T-helper 1 cell treated with Interleukin-12 subunit alpha and Interleukin-12 subunit beta and Interleukin-4 antibody, amounts not matched to agents 30 μg/mL and 1 μg/mL, for 36 hours (primary cell): ENCODE measurements around the gene REEP6.
A peak's percentile ranks its signal among the peaks of the same experiment; 100 is the strongest.
"Not testable (repeated sequence)": the region's sequence is repeated elsewhere in the genome, so short reads cannot be mapped to it uniquely, and the experiment has no call there.

Experiments
- H3K27ac Mint-ChIP-seq: one replicate; pipeline ENCODE4 v1.8.0; 2021; ENCODE audit warnings: mild to moderate bottlenecking, mixed read lengths
- H3K27me3 Mint-ChIP-seq: one replicate; pipeline ENCODE4 v1.8.0; 2021; ENCODE audit warnings: low read depth, mixed read lengths
- H3K36me3 Mint-ChIP-seq: one replicate; pipeline ENCODE4 v1.8.0; 2021; ENCODE audit warnings: low read depth, mixed read lengths
- H3K4me1 Mint-ChIP-seq: one replicate; pipeline ENCODE4 v1.8.0; 2021; ENCODE audit warnings: low read depth, mixed read lengths
- H3K4me3 Mint-ChIP-seq: one replicate; pipeline ENCODE4 v1.8.0; 2021; ENCODE audit warnings: mild to moderate bottlenecking, moderate library complexity, mixed read lengths
- H3K9me3 Mint-ChIP-seq: one replicate; pipeline ENCODE4 v1.8.0; 2021; ENCODE audit warnings: mixed read lengths

Gene REEP6

GRCh38 chr19:1511318-1512317 lies 20.6 kb downstream of the REEP6 start:
- no peaks in the 10 kb centered on the region for H3K9me3 Mint-ChIP-seq
- no peak overlapping the region for H3K27ac Mint-ChIP-seq
- H3K27me3 Mint-ChIP-seq: peaks cover 22% of the 10 kb centered on the region
- no peaks in the 10 kb centered on the region for H3K36me3 Mint-ChIP-seq
- H3K4me3 Mint-ChIP-seq: no peak overlapping the region
- peaks cover 7% of the 10 kb centered on the region for H3K4me1 Mint-ChIP-seq

GRCh38 chr19:1512671-1513498 lies 21.9 kb downstream of the REEP6 start, which contains the start of gene ADAMTSL5:
ADAMTSL5 (minus strand) TSS chr19:1513019; CDS start chr19:1510943, 2,076 bp downstream.
- Mint-ChIP-seq H3K9me3 (no peaks in the 10 kb centered on the region), H3K27ac (no peak within 1 kb of the TSS), H3K27me3 (peaks cover 18% of the 10 kb centered on the region), H3K4me1 (peaks cover 3% of the 10 kb centered on the region), H3K4me3 (peak within 1 kb of the TSS; percentile 71), H3K36me3 (no peaks in the 10 kb centered on the region)

- Mint-ChIP-seq H3K36me3 (no peaks in the 10 kb centered on the region), H3K4me1 (peaks cover under 1% of the 10 kb centered on the region), H3K4me3 (peak overlapping the region; percentile 28), H3K27ac (no peak overlapping the region), H3K27me3 (peaks cover 15% of the 10 kb centered on the region), H3K9me3 (no peaks in the 10 kb centered on the region)
Measured at GRCh38 chr19:1513499-1514294, 22.7 kb downstream of the REEP6 start.

GRCh38 chr19:1514295-1514661 lies 23.3 kb downstream of the REEP6 start:
- H3K27ac Mint-ChIP-seq: no peak overlapping the region
- no peaks in the 10 kb centered on the region for H3K4me1 Mint-ChIP-seq
- peak overlapping the region; percentile 28 for H3K4me3 Mint-ChIP-seq
- peaks cover 12% of the 10 kb centered on the region for H3K27me3 Mint-ChIP-seq
- H3K36me3 Mint-ChIP-seq: no peaks in the 10 kb centered on the region
- no peaks in the 10 kb centered on the region for H3K9me3 Mint-ChIP-seq

- H3K4me1 Mint-ChIP-seq: no peaks in the 10 kb centered on the region
- H3K9me3 Mint-ChIP-seq: no peaks in the 10 kb centered on the region
- peaks cover 7% of the 10 kb centered on the region for H3K27me3 Mint-ChIP-seq
- H3K36me3 Mint-ChIP-seq: no peaks in the 10 kb centered on the region
- H3K4me3 Mint-ChIP-seq: no peak overlapping the region
- no peak overlapping the region for H3K27ac Mint-ChIP-seq
Measured at GRCh38 chr19:1514986-1515721, 24.2 kb downstream of the REEP6 start.

- Mint-ChIP-seq H3K36me3 (no peaks in the 10 kb centered on the region), H3K27me3 (no peaks in the 10 kb centered on the region), H3K27ac (no peak overlapping the region), H3K4me3 (no peak overlapping the region), H3K4me1 (no peaks in the 10 kb centered on the region), H3K9me3 (no peaks in the 10 kb centered on the region)
Measured at GRCh38 chr19:1516395-1516753, 25.4 kb downstream of the REEP6 start.

- Mint-ChIP-seq H3K27me3 (peaks cover 7% of the 10 kb centered on the region), H3K36me3 (no peaks in the 10 kb centered on the region), H3K27ac (no peak overlapping the region), H3K9me3 (no peaks in the 10 kb centered on the region), H3K4me3 (no peak overlapping the region), H3K4me1 (no peaks in the 10 kb centered on the region)
Measured at GRCh38 chr19:1518471-1518870, 27.5 kb downstream of the REEP6 start.

GRCh38 chr19:1519802-1520201 lies 28.8 kb downstream of the REEP6 start:
- not testable (repeated sequence) for H3K27ac Mint-ChIP-seq, H3K9me3 Mint-ChIP-seq, H3K4me3 Mint-ChIP-seq, H3K4me1 Mint-ChIP-seq, H3K36me3 Mint-ChIP-seq
- H3K27me3 Mint-ChIP-seq: peaks cover 14% of the 10 kb centered on the region

GRCh38 chr19:1520203-1520780 lies 29.3 kb downstream of the REEP6 start:
- no peaks in the 10 kb centered on the region for H3K4me1 Mint-ChIP-seq
- no peaks in the 10 kb centered on the region for H3K36me3 Mint-ChIP-seq
- no peak overlapping the region for H3K4me3 Mint-ChIP-seq
- no peak overlapping the region for H3K27ac Mint-ChIP-seq
- no peaks in the 10 kb centered on the region for H3K9me3 Mint-ChIP-seq
- peaks cover 17% of the 10 kb centered on the region for H3K27me3 Mint-ChIP-seq

- no peaks in the 10 kb centered on the region for H3K4me1 Mint-ChIP-seq
- H3K27me3 Mint-ChIP-seq: peaks cover 26% of the 10 kb centered on the region
- no peaks in the 10 kb centered on the region for H3K9me3 Mint-ChIP-seq
- H3K27ac Mint-ChIP-seq: no peak overlapping the region
- H3K4me3 Mint-ChIP-seq: no peak overlapping the region
- H3K36me3 Mint-ChIP-seq: no peaks in the 10 kb centered on the region
Measured at GRCh38 chr19:1521636-1522035, 30.7 kb downstream of the REEP6 start.

- Mint-ChIP-seq H3K4me3 (no peak overlapping the region), H3K36me3 (no peaks in the 10 kb centered on the region), H3K9me3 (no peaks in the 10 kb centered on the region), H3K27ac (no peak overlapping the region), H3K4me1 (no peaks in the 10 kb centered on the region), H3K27me3 (peaks cover 26% of the 10 kb centered on the region)
Measured at GRCh38 chr19:1522061-1522460, 31.1 kb downstream of the REEP6 start.

- Mint-ChIP-seq H3K9me3 (no peaks in the 10 kb centered on the region), H3K27me3 (peaks cover 26% of the 10 kb centered on the region), H3K4me3 (no peak overlapping the region), H3K36me3 (no peaks in the 10 kb centered on the region), H3K4me1 (no peaks in the 10 kb centered on the region), H3K27ac (no peak overlapping the region)
Measured at GRCh38 chr19:1522838-1523237, 31.9 kb downstream of the REEP6 start.

GRCh38 chr19:1523412-1524286 lies 32.7 kb downstream of the REEP6 start, which contains the start of gene PLK5:
PLK5 (plus strand) TSS chr19:1524077; CDS start chr19:1526997, 2,920 bp downstream.
- no peaks in the 10 kb centered on the region for H3K4me1 Mint-ChIP-seq
- H3K27me3 Mint-ChIP-seq: peaks cover 26% of the 10 kb centered on the region
- H3K4me3 Mint-ChIP-seq: no peak within 1 kb of the TSS
- no peaks in the 10 kb centered on the region for H3K36me3 Mint-ChIP-seq
- H3K27ac Mint-ChIP-seq: no peak within 1 kb of the TSS
- H3K9me3 Mint-ChIP-seq: no peaks in the 10 kb centered on the region
